ENCODE results near the gene QTRT2.

Gene QTRT2

GRCh38 chr3:114079761-114080160, 23.2 kb downstream of the QTRT2 start:
- no peak for DNase-seq

- DNase-seq = no peak
These were observed 23.7 kb downstream of the QTRT2 start for GRCh38 chr3:114080201-114080600.

GRCh38 chr3:114081037-114081436, 24.5 kb downstream of the QTRT2 start:
- DNase-seq = no peak

GRCh38 chr3:114083112-114083511, 26.6 kb downstream of the QTRT2 start:
- DNase-seq = no peak

GRCh38 chr3:114086356-114086755, 29.8 kb downstream of the QTRT2 start:
- DNase-seq = no peak

GRCh38 chr3:114089675-114090074, 33.1 kb downstream of the QTRT2 start:
- DNase-seq = no peak

- no peak for DNase-seq
These were observed 35.8 kb downstream of the QTRT2 start for GRCh38 chr3:114092151-114093015.

GRCh38 chr3:114093016-114093380, 36.5 kb downstream of the QTRT2 start:
- no peak for DNase-seq

- peak; percentile 45 for DNase-seq
These were observed 37.1 kb downstream of the QTRT2 start for GRCh38 chr3:114093596-114093995.

GRCh38 chr3:114095796-114096195, 39.3 kb downstream of the QTRT2 start:
- DNase-seq = no peak

GRCh38 chr3:114101101-114101500, 44.6 kb downstream of the QTRT2 start:
- no peak for DNase-seq

- DNase-seq = no peak
These were observed 46.6 kb downstream of the QTRT2 start for GRCh38 chr3:114103181-114103580.

GRCh38 chr3:114103858-114104257, 47.3 kb downstream of the QTRT2 start:
- DNase-seq = no peak

- DNase-seq = no peak
These were observed 47.9 kb downstream of the QTRT2 start for GRCh38 chr3:114104414-114104813.

GRCh38 chr3:114108137-114108536, 51.6 kb downstream of the QTRT2 start:
- DNase-seq = no peak

GRCh38 chr3:114110439-114110838, 53.9 kb downstream of the QTRT2 start:
- no peak for DNase-seq

GRCh38 chr3:114111060-114111770, 54.7 kb downstream of the QTRT2 start:
- DNase-seq = no peak

GRCh38 chr3:114112696-114113095, 56.2 kb downstream of the QTRT2 start:
- DNase-seq = no peak

- no peak for DNase-seq
These were observed 58.2 kb downstream of the QTRT2 start for GRCh38 chr3:114114719-114115118.

- DNase-seq = no peak
These were observed 58.6 kb downstream of the QTRT2 start for GRCh38 chr3:114115143-114115542.

- DNase-seq = no peak
These were observed 63.2 kb downstream of the QTRT2 start for GRCh38 chr3:114119776-114120175.

GRCh38 chr3:114120211-114120610, 63.7 kb downstream of the QTRT2 start:
- no peak for DNase-seq

GRCh38 chr3:114122027-114122709, 65.6 kb downstream of the QTRT2 start:
- DNase-seq = no peak

GRCh38 chr3:114126461-114126860, 69.9 kb downstream of the QTRT2 start:
- no peak for DNase-seq
